Measurements from ENCODE around the gene RAB5A.
"Not testable (repeated sequence)": the region's sequence is repeated elsewhere in the genome, so short reads cannot be mapped to it uniquely, and the experiment has no call there.

The RAB5A gene, protein sequence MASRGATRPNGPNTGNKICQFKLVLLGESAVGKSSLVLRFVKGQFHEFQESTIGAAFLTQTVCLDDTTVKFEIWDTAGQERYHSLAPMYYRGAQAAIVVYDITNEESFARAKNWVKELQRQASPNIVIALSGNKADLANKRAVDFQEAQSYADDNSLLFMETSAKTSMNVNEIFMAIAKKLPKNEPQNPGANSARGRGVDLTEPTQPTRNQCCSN

GRCh38 chr3:19946832-19947548 is at the start of gene RAB5A:
RAB5A (plus strand) TSS chr3:19947097; CDS start chr3:19950899, 3,802 bp downstream.
- peak within 1 kb of the TSS; percentile 95 for H3K4me3 ChIP-seq (ENCODE audit: insufficient read length, low read depth)
- DNase-seq (ENCODE audit: low read depth, low spot score), result peak; percentile 98
- TF ChIP-seq YY1 (IDR thresholded peaks at IDR 0.05; ENCODE audit: insufficient read depth, insufficient read length), result peak; percentile 58
- TF ChIP-seq SUZ12 (IDR thresholded peaks at IDR 0.05; ENCODE audit: extremely low read depth, insufficient read depth, insufficient read length), result no peak

DNA sequence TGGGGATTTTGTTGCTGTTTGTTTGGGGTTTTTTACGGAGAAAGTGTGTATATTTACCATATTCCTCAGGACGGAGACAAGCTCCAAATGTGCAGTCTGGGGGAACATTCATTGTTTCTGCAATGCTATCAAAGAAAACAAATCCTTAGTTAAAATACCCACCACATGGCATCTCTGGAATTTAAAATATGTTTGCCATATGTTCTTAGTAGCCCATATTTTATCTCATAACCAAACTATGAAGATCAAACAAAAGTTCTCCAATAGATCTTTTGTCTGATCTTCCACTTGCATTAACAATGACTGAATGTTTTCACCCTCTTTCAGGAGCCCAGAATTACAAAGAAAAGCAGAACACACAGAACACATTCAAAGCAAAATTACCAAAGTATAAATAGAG is 48.2 kb upstream of the RAB5A start:
- no peak for TF ChIP-seq ZNF274 (IDR thresholded peaks at IDR 0.05; ENCODE audit: low read depth, low read length)
- no peak for TF ChIP-seq YY1 (IDR thresholded peaks at IDR 0.05; ENCODE audit: insufficient read depth, insufficient read length)
- no peak for TF ChIP-seq SUZ12 (IDR thresholded peaks at IDR 0.05; ENCODE audit: extremely low read depth, insufficient read depth, insufficient read length)
- Histone ChIP-seq H3K4me3 (ENCODE audit: insufficient read length, low read depth) (no peak overlapping the region), H3K4me1 (ENCODE audit: insufficient read depth, insufficient read length) (no peaks in the 10 kb centered on the region), H3K9me3 (ENCODE audit: insufficient read depth, low read length) (no peaks in the 10 kb centered on the region), H3K36me3 (ENCODE audit: insufficient read depth, insufficient read length, low read length) (no peaks in the 10 kb centered on the region), H3K27me3 (ENCODE audit: insufficient read depth, insufficient read length) (no peaks in the 10 kb centered on the region), H3K9ac (ENCODE audit: insufficient read length, low read depth) (no peak overlapping the region)
- DNase-seq (ENCODE audit: low read depth, low spot score), result no peak

More at GRCh38 chr3:19946832-19947548, at the start of gene RAB5A:
- Histone ChIP-seq H3K36me3 (ENCODE audit: insufficient read depth, insufficient read length, low read length) (peaks cover 21% of the 10 kb centered on the region), H3K9ac (ENCODE audit: insufficient read length, low read depth) (peak within 1 kb of the TSS; percentile 94), H3K4me1 (ENCODE audit: insufficient read depth, insufficient read length) (no peaks in the 10 kb centered on the region), H3K27me3 (ENCODE audit: insufficient read depth, insufficient read length) (no peaks in the 10 kb centered on the region), H3K9me3 (ENCODE audit: insufficient read depth, low read length) (0 out of 2 replicates have a peak, but pooled peaks cover 4% of the 10 kb centered on the region)

DNA sequence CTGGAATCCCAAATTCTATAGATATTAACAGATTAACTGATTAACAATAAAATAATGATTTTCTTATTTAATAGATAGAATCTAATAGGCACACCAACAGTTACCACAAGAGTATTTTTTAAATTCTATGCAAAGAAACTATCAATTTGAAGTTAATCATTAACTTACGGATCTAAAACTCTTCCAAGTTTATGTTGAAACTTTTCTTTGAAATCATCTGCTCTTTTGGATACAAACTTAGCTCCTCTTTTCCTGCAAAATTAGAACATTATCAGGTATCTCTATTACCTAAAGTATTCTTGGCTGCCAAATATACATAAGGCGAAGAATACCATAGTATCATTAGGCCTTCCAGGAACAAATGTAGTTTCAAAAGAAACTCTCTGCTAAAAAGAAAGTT is 47.6 kb upstream of the RAB5A start:
- TF ChIP-seq ZNF274 (IDR thresholded peaks at IDR 0.05; ENCODE audit: low read depth, low read length) (no peak), SUZ12 (IDR thresholded peaks at IDR 0.05; ENCODE audit: extremely low read depth, insufficient read depth, insufficient read length) (no peak)
- Histone ChIP-seq H3K4me1 (ENCODE audit: insufficient read depth, insufficient read length) (no peaks in the 10 kb centered on the region), H3K27me3 (ENCODE audit: insufficient read depth, insufficient read length) (no peaks in the 10 kb centered on the region)

DNA sequence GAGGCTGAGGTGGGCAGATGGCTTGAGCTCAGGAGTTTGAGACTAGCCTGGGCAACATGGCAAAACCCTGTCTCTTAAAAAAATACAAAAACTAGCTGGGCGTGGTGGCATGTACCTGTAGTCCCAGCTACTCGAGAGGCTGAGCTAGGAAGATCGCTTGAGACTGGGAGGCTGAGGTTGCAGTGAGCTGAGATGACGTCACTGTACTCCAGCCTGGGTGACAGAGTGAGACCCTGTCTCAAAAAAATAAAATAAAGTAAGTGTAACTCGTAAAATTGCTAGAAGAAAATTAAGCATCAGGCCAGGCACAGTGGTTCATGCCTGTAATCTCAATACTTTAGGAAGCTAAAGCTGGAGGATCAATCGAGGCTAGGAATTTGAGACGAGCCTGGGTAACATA is 47.1 kb upstream of the RAB5A start:
- not testable (repeated sequence) for H3K36me3 ChIP-seq (ENCODE audit: insufficient read depth, insufficient read length, low read length); H3K27me3 ChIP-seq (ENCODE audit: insufficient read depth, insufficient read length); H3K9ac ChIP-seq (ENCODE audit: insufficient read length, low read depth); H3K9me3 ChIP-seq (ENCODE audit: insufficient read depth, low read length); H3K4me3 ChIP-seq (ENCODE audit: insufficient read length, low read depth); H3K4me1 ChIP-seq (ENCODE audit: insufficient read depth, insufficient read length); DNase-seq (ENCODE audit: low read depth, low spot score)

More for the DNA sequence above, 47.6 kb upstream of the RAB5A start:
- no peak for DNase-seq (ENCODE audit: low read depth, low spot score)
- no peak overlapping the region for H3K9ac ChIP-seq (ENCODE audit: insufficient read length, low read depth)
- no peaks in the 10 kb centered on the region for H3K36me3 ChIP-seq (ENCODE audit: insufficient read depth, insufficient read length, low read length)
- H3K9me3 ChIP-seq (ENCODE audit: insufficient read depth, low read length), result no peaks in the 10 kb centered on the region
- no peak overlapping the region for H3K4me3 ChIP-seq (ENCODE audit: insufficient read length, low read depth)

- no peak for TF ChIP-seq SUZ12 (IDR thresholded peaks at IDR 0.05; ENCODE audit: extremely low read depth, insufficient read depth, insufficient read length)
- no peak for TF ChIP-seq ZNF274 (IDR thresholded peaks at IDR 0.05; ENCODE audit: low read depth, low read length)
- TF ChIP-seq YY1 (IDR thresholded peaks at IDR 0.05; ENCODE audit: insufficient read depth, insufficient read length), result no peak
- no peaks in the 10 kb centered on the region for H3K9me3 ChIP-seq (ENCODE audit: insufficient read depth, low read length)
- no peak overlapping the region for H3K9ac ChIP-seq (ENCODE audit: insufficient read length, low read depth)
- H3K4me1 ChIP-seq (ENCODE audit: insufficient read depth, insufficient read length), result no peaks in the 10 kb centered on the region
- no peak overlapping the region for H3K4me3 ChIP-seq (ENCODE audit: insufficient read length, low read depth)
- H3K27me3 ChIP-seq (ENCODE audit: insufficient read depth, insufficient read length), result no peaks in the 10 kb centered on the region
- DNase-seq (ENCODE audit: low read depth, low spot score), result no peak
- H3K36me3 ChIP-seq (ENCODE audit: insufficient read depth, insufficient read length, low read length), result no peaks in the 10 kb centered on the region
Observed at GRCh38 chr3:19901337-19901736, 45.6 kb upstream of the RAB5A start.

DNA sequence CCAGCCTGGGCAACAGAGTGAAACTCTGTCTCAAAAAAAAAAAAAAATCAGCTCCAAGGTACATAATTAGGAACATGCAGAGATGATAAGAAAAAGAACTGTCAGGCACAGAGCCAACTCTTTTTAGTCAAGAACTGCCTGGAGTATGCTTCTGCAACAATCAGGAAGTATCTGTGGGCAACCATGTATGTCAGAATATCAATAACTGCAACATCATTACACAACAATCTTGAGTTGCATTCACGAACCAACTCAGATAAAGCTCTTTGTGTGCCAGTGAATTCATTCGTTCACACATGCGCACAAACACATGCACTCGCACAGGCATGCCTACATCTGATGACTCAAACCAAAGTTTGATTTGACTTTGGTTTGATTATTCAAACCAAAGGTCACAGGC is 45.0 kb upstream of the RAB5A start:
- no peaks in the 10 kb centered on the region for H3K9me3 ChIP-seq (ENCODE audit: insufficient read depth, low read length)
- TF ChIP-seq ZNF274 (IDR thresholded peaks at IDR 0.05; ENCODE audit: low read depth, low read length), result no peak
- no peak for TF ChIP-seq YY1 (IDR thresholded peaks at IDR 0.05; ENCODE audit: insufficient read depth, insufficient read length)
- DNase-seq (ENCODE audit: low read depth, low spot score), result no peak
- no peak overlapping the region for H3K9ac ChIP-seq (ENCODE audit: insufficient read length, low read depth)
- no peaks in the 10 kb centered on the region for H3K4me1 ChIP-seq (ENCODE audit: insufficient read depth, insufficient read length)
- H3K27me3 ChIP-seq (ENCODE audit: insufficient read depth, insufficient read length), result no peaks in the 10 kb centered on the region
- no peak overlapping the region for H3K4me3 ChIP-seq (ENCODE audit: insufficient read length, low read depth)
- H3K36me3 ChIP-seq (ENCODE audit: insufficient read depth, insufficient read length, low read length), result no peaks in the 10 kb centered on the region

- no peak for TF ChIP-seq ZNF274 (IDR thresholded peaks at IDR 0.05; ENCODE audit: low read depth, low read length)
- TF ChIP-seq SUZ12 (IDR thresholded peaks at IDR 0.05; ENCODE audit: extremely low read depth, insufficient read depth, insufficient read length), result no peak
- TF ChIP-seq YY1 (IDR thresholded peaks at IDR 0.05; ENCODE audit: insufficient read depth, insufficient read length), result no peak
- Histone ChIP-seq H3K27me3 (ENCODE audit: insufficient read depth, insufficient read length) (no peaks in the 10 kb centered on the region), H3K4me3 (ENCODE audit: insufficient read length, low read depth) (no peak overlapping the region)
Observed at GRCh38 chr3:19903649-19904048, 43.2 kb upstream of the RAB5A start.

More at GRCh38 chr3:19903649-19904048, 43.2 kb upstream of the RAB5A start:
- Histone ChIP-seq H3K4me1 (ENCODE audit: insufficient read depth, insufficient read length) (no peaks in the 10 kb centered on the region), H3K9ac (ENCODE audit: insufficient read length, low read depth) (no peak overlapping the region), H3K9me3 (ENCODE audit: insufficient read depth, low read length) (no peaks in the 10 kb centered on the region), H3K36me3 (ENCODE audit: insufficient read depth, insufficient read length, low read length) (no peaks in the 10 kb centered on the region)
- no peak for DNase-seq (ENCODE audit: low read depth, low spot score)

Measured in NT2/D1 (cell line).